HCT116 (cell line): ENCODE data around the gene CHRNA4. TPM values are rescaled to one million over a fixed set of nuclear protein-coding genes. Genes with fewer than 3 reads are reported as not detected.

Experiments used
- ATAC-seq: fragments of 200-7000 bp; cut with Tn5 transposase; 2 replicates; pipeline ENCODE4 v1.9.1; 2020; ENCODE audit warnings: mild to moderate bottlenecking, moderate library complexity
- BruUV-seq: library from RNA; stranded (reverse); fragments of 400-500 nt; replicated peaks from 2 replicates; lab custom pipeline; 2021; lab: Mats Ljungman, UMichigan
- CTCF ChIA-PET: fragments of 300-600 bp; sonication (Branson Sonifier 250); formaldehyde crosslinking; loops from one replicate; lab custom pipeline; 2021; ENCODE audit warnings: antibody characterized with exemption; lab: Charles Lee
- POLR2A ChIA-PET: fragments of 300-600, 350-600 bp; sonication (Branson Sonifier 250); formaldehyde crosslinking; loops from one replicate; lab custom pipeline; 2021; ENCODE audit warnings: antibody characterized with exemption; lab: Charles Lee
- RAD21 ChIA-PET, 2 experiments: fragments of 300-600 bp; sonication (Branson Sonifier 250); formaldehyde crosslinking; loops; one replicate each; lab custom pipeline; 2023; ENCODE audit warnings: low total read pairs in 2 of 2; ENCODE audit not compliant: uncharacterized antibody in 2 of 2, unreplicated experiment in 2 of 2, low non-redundant PET in 1 of 2; lab: Charles Lee
- DNase-seq: peaks from one replicate; pipeline ENCODE4 v3.0.0-alpha.2; 2010; ENCODE audit warnings: low read depth, low spot score
- H2AFZ ChIP-seq: fragments of 200-600 bp; shearing (Covaris generic), sonication (generic); 2 replicates; pipeline ENCODE4 v1.6.1; 2017; ENCODE audit warnings: low read depth, mixed run types, mixed read lengths, antibody characterized with exemption, low read length; ENCODE audit not compliant: poor library complexity, severe bottlenecking
- H3K27ac ChIP-seq: 2 replicates; pipeline ENCODE4 v1.5.1; 2012; ENCODE audit warnings: low read depth, low read length
- H3K27me3 ChIP-seq: fragments of 200-600 bp; sonication (generic); 2 replicates; pipeline ENCODE4 v1.6.1; 2016; ENCODE audit warnings: mixed run types, low read length, mixed read lengths; ENCODE audit not compliant: insufficient read depth
- H3K36me3 ChIP-seq, 2 experiments: fragments of 200-500 bp in 1 of 2; fragments of 200-600 bp in 1 of 2; sonication (Bioruptor generic) in 1 of 2; sonication (generic) in 1 of 2; 2 replicates each; pipeline versions ENCODE4 v1.5.1 to v1.6.1; 2014 to 2016; ENCODE audit warnings: low read length in 2 of 2, inconsistent platforms in 1 of 2, mixed read lengths in 1 of 2, mixed run types in 1 of 2; ENCODE audit not compliant: insufficient read depth in 2 of 2, control insufficient read depth in 1 of 2
- H3K4me1 ChIP-seq, 2 experiments: fragments of 200-600 bp in 1 of 2; sonication (generic) in 1 of 2; 2 replicates each; pipeline versions ENCODE4 v1.5.1 to v1.6.1; 2012 to 2017; ENCODE audit warnings: low read length in 2 of 2, inconsistent platforms in 1 of 2, mild to moderate bottlenecking in 1 of 2, mixed read lengths in 1 of 2, mixed run types in 1 of 2, moderate library complexity in 1 of 2; ENCODE audit not compliant: insufficient read depth in 2 of 2, control insufficient read depth in 1 of 2
- H3K4me2 ChIP-seq: fragments of 200-600 bp; sonication (generic); 2 replicates; pipeline ENCODE4 v1.6.1; 2017; ENCODE audit warnings: mixed run types, low read length, mixed read lengths
- H3K4me3 ChIP-seq, 2 experiments: fragments of 200-600 bp in 1 of 2; sonication (generic) in 1 of 2; replicated peaks in 1 of 2; 2 replicates each; pipeline ENCODE4 v1.5.1; 2011 to 2016; ENCODE audit warnings: low read length in 2 of 2, control low read depth in 1 of 2, low read depth in 1 of 2, mild to moderate bottlenecking in 1 of 2, mixed read lengths in 1 of 2, mixed run types in 1 of 2
- H3K79me2 ChIP-seq: fragments of 200-600 bp; sonication (generic); 2 replicates; pipeline ENCODE4 v1.6.1; 2017; ENCODE audit warnings: mild to moderate bottlenecking, mixed run types, low read length, moderate library complexity, mixed read lengths; ENCODE audit not compliant: insufficient read depth
- H3K9ac ChIP-seq: fragments of 200-600 bp; sonication (generic); 2 replicates; pipeline ENCODE4 v1.6.1; 2016; ENCODE audit warnings: low read length, mixed read lengths
- H3K9me2 ChIP-seq: fragments of 200-600 bp; sonication (generic), shearing (Covaris generic); 2 replicates; pipeline ENCODE4 v1.6.1; 2017; ENCODE audit warnings: mixed run types, mild to moderate bottlenecking, moderate library complexity; ENCODE audit not compliant: insufficient read depth
- H3K9me3 ChIP-seq, 2 experiments: fragments of 200-500 bp in 1 of 2; fragments of 200-600 bp in 1 of 2; sonication (Bioruptor generic) in 1 of 2; sonication (generic) in 1 of 2; 2 replicates each; pipeline ENCODE4 v1.6.1; 2014 to 2017; ENCODE audit warnings: low read length in 2 of 2, mixed read lengths in 2 of 2, inconsistent platforms in 1 of 2, low read depth in 1 of 2, mild to moderate bottlenecking in 1 of 2, mixed run types in 1 of 2, moderate library complexity in 1 of 2; ENCODE audit not compliant: control insufficient read depth in 1 of 2, insufficient read depth in 1 of 2
- H4K20me1 ChIP-seq: fragments of 200-600 bp; sonication (generic), shearing (Covaris generic); 2 replicates; pipeline ENCODE4 v1.6.1; 2017; ENCODE audit warnings: mixed run types, mild to moderate bottlenecking, moderate library complexity; ENCODE audit not compliant: insufficient read depth
- CEBPB ChIP-seq: IDR thresholded peaks from 2 replicates; pipeline ENCODE4 v1.6.1; 2012; ENCODE audit warnings: low read depth
- CTCF ChIP-seq, 3 experiments: fragments of 200-600 bp in 1 of 3; sonication (generic) in 1 of 3; IDR thresholded peaks in 2 of 3; conservative IDR thresholded peaks in 1 of 3; 2 replicates each; pipeline ENCODE4 v1.5.1; 2012 to 2017; ENCODE audit warnings: low read depth in 2 of 3, low read length in 2 of 3, antibody characterized with exemption in 1 of 3, borderline replicate concordance in 1 of 3, control low read depth in 1 of 3, mild to moderate bottlenecking in 1 of 3, mixed read lengths in 1 of 3, mixed run types in 1 of 3, moderate library complexity in 1 of 3; ENCODE audit not compliant: insufficient read depth in 1 of 3
- ELF1 ChIP-seq: IDR thresholded peaks from 2 replicates; pipeline ENCODE4 v1.6.1; 2012; ENCODE audit warnings: low read depth, borderline replicate concordance
- EZH2phosphoT487 ChIP-seq: fragments of 200-600 bp; IDR thresholded peaks from 2 replicates; pipeline ENCODE4 v1.6.1; 2018; ENCODE audit warnings: antibody characterized with exemption, borderline replicate concordance
- FOSL1 ChIP-seq: IDR thresholded peaks from 2 replicates; pipeline ENCODE4 v1.6.1; 2012; ENCODE audit warnings: low read depth
- JUND ChIP-seq: IDR thresholded peaks from 2 replicates; pipeline ENCODE4 v1.6.1; 2012
- POLR2A ChIP-seq: IDR thresholded peaks from 2 replicates; pipeline ENCODE4 v1.7.0; 2011; ENCODE audit warnings: borderline replicate concordance; ENCODE audit not compliant: insufficient read depth, insufficient read length; ENCODE audit errors: extremely low read depth
- POLR2AphosphoS5 ChIP-seq: IDR thresholded peaks from 2 replicates; pipeline ENCODE4 v1.6.1; 2011; ENCODE audit warnings: mild to moderate bottlenecking, low read depth, low read length, moderate library complexity
- RAD21 ChIP-seq: IDR thresholded peaks from 2 replicates; pipeline ENCODE4 v1.6.1; 2012; ENCODE audit warnings: low read depth, mild to moderate bottlenecking
- YY1 ChIP-seq: IDR thresholded peaks from 2 replicates; pipeline ENCODE4 v1.6.1; 2011; ENCODE audit warnings: low read length, low read depth, moderate library complexity, mild to moderate bottlenecking; ENCODE audit not compliant: insufficient replicate concordance; ENCODE audit errors: extremely low read depth
- ZBTB33 ChIP-seq: IDR thresholded peaks from 2 replicates; pipeline ENCODE4 v1.6.1; 2011; ENCODE audit warnings: mild to moderate bottlenecking, low read length, moderate library complexity; ENCODE audit not compliant: insufficient replicate concordance; ENCODE audit errors: extremely low read depth
- ZFX ChIP-seq: fragments of 450-650 bp; IDR thresholded peaks from 2 replicates; pipeline ENCODE4 v1.6.1; 2017
- ZNF274 ChIP-seq: fragments of 200-500 bp; sonication (Bioruptor generic); IDR thresholded peaks from 2 replicates; pipeline ENCODE4 v1.6.1; 2014; ENCODE audit warnings: mild to moderate bottlenecking, low read depth, low read length, inconsistent platforms
- intact Hi-C: fragments of 100-400 bp; cut with micrococcal nuclease; formaldehyde crosslinking; loops from 2 replicates; pipeline ENCODE4 v1.10.0; 2022
- total RNA-seq: library from RNA; stranded (reverse); gene quantifications from one replicate; pipeline ENCODE4 v1.2.1, GENCODE V29; 2021; ENCODE audit not compliant: unreplicated experiment

CHRNA4 gene
- total RNA-seq, 1 experiment from 2014 or later, result not detected

DNA sequence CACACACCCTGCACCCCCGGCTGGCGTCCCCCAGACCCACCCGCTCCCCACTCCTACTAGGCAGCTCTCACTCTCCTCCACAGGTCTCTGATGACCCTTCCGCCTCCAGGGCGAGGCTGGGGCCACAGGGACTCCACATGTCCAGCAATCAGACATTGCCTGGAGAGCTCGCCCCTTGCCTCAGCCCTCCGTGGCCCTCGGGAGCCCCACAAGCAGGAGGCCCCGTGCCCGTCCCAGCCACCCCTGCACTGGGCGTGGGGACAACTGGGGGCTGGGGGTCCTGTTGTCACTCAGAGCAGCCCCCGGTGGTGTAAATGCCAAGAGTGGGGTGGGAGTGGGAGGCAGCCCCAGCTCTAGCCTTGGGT is 66.6 kb downstream of the CHRNA4 start (continued):
- TF ChIP-seq EZH2phosphoT487 (no peak), POLR2AphosphoS5 (no peak), FOSL1 (no peak), JUND (no peak), ZFX (no peak), ZBTB33 (no peak), ELF1 (no peak)
- TF ChIP-seq, all 23 proteins: peak for 0

DNA sequence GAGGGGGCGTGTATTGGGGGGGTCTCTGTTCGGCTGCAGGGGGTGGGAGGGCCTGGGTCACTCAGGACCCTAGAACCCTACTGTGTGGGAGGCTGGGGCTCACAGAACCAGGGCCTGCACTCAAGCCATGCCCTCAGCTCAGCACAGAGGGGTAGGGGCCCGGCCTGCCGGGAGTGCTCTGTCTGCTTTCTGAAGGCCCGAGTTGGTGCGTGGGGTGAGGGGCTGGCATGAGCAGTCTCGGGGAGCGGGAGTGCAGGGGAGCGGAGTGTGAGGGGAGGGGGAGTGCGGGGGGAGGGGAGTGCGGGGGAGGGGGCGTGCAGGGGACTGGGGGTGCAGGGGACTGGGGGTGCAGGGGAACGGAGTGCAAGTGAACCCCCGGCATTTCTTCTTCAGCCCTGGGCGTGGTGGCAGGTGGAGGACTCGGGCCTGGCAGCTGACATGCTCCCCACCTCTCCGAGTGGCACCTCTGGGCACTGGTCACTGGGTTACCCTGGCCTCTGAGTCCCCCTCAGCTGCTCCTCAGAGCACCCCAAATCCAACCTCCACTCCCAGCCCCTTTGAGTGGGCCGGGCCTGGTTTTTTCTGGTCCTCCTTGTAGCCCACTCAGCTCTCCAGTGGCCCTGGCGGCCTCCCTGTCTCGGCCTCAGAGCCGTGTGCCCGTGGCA is 67.1 kb downstream of the CHRNA4 start:
- H2AFZ ChIP-seq, result no peak overlapping the region
- no peaks in the 10 kb centered on the region for H3K36me3 ChIP-seq
- no peak for DNase-seq
- H3K27ac ChIP-seq, result no peak overlapping the region
- no peaks in the 10 kb centered on the region for H3K9me2 ChIP-seq
- H3K27me3 ChIP-seq, result no peaks in the 10 kb centered on the region
- no peaks in the 10 kb centered on the region for H3K79me2 ChIP-seq
- H4K20me1 ChIP-seq, result no peaks in the 10 kb centered on the region
- H3K4me1 ChIP-seq, result peaks cover 4 to 18% of the 10 kb centered on the region in 2 experiments; a peak in 3 of 4 replicates
- ChIA-PET POLR2A (no interaction called here), RAD21 (no interaction called here), CTCF (interaction anchor here (1.4 kb wide), 2 partner anchors 71 to 87 kb away, joined by 4 read pairs; no protein-coding TSS in a partner anchor)
- H3K4me2 ChIP-seq, result no peak overlapping the region
- no peak for TF ChIP-seq POLR2AphosphoS5
- TF ChIP-seq POLR2A, result no peak
- no peak for TF ChIP-seq RAD21
- no peak for TF ChIP-seq FOSL1
- TF ChIP-seq ZNF274, result no peak
- no peak for TF ChIP-seq CTCF (IDR thresholded peaks at IDR 0.05 in 2 of 3, conservative IDR thresholded peaks at IDR 0.05 in 1 of 3; ENCODE audit: borderline replicate concordance in 1 of 3, insufficient read depth in 1 of 3, low read depth in 2 of 3, low read length in 2 of 3)
- TF ChIP-seq JUND, result no peak
- no peak for TF ChIP-seq YY1
- TF ChIP-seq CEBPB, result no peak
- no peak overlapping the region for H3K9ac ChIP-seq
- intact Hi-C loops, result no loop called here
- no TSS peak for BruUV-seq
- no peak for ATAC-seq
- H3K9me3 ChIP-seq, result no peaks in the 10 kb centered on the region
- H3K4me3 ChIP-seq, result no peak overlapping the region
